Measurements from ENCODE around the gene ZDHHC17.

The ZDHHC17 gene

DNA sequence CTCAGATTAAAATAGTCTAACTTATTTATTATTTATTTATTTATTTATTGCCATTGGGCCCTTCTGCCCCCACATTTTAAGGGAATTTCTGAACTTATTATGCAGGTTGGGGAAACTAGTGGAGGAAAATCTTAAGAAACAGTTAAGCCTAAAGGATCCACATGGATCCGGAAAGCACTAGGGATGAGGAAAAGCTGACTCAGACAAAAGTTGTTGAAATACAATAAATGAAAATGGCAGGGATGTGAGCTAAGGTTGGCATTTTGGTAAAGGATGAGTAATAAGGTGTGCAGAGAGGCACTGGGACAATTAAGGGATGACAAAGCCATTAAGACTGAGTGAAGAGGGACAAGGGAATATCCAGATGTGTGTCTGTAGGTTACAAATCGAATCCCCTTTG is 135.6 kb downstream of the ZDHHC17 start:
- peaks cover 22% of the 10 kb centered on the region for H3K4me1 Mint-ChIP-seq
- H3K4me3 Mint-ChIP-seq: no peak overlapping the region
- H3K27me3 Mint-ChIP-seq (ENCODE audit: low read depth): no peaks in the 10 kb centered on the region
- peaks cover 4% of the 10 kb centered on the region for H3K36me3 Mint-ChIP-seq (ENCODE audit: low read depth)
- H3K27ac Mint-ChIP-seq: peak overlapping the region in 2 of 3 experiments; percentile 16 to 51
- H3K9me3 Mint-ChIP-seq: peaks cover 15% of the 10 kb centered on the region
- TF ChIP-seq, protein P1, sequence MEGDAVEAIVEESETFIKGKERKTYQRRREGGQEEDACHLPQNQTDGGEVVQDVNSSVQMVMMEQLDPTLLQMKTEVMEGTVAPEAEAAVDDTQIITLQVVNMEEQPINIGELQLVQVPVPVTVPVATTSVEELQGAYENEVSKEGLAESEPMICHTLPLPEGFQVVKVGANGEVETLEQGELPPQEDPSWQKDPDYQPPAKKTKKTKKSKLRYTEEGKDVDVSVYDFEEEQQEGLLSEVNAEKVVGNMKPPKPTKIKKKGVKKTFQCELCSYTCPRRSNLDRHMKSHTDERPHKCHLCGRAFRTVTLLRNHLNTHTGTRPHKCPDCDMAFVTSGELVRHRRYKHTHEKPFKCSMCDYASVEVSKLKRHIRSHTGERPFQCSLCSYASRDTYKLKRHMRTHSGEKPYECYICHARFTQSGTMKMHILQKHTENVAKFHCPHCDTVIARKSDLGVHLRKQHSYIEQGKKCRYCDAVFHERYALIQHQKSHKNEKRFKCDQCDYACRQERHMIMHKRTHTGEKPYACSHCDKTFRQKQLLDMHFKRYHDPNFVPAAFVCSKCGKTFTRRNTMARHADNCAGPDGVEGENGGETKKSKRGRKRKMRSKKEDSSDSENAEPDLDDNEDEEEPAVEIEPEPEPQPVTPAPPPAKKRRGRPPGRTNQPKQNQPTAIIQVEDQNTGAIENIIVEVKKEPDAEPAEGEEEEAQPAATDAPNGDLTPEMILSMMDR (IDR thresholded peaks at IDR 0.05; ENCODE audit: unreplicated experiment in 3 of 3): no peak

DNA sequence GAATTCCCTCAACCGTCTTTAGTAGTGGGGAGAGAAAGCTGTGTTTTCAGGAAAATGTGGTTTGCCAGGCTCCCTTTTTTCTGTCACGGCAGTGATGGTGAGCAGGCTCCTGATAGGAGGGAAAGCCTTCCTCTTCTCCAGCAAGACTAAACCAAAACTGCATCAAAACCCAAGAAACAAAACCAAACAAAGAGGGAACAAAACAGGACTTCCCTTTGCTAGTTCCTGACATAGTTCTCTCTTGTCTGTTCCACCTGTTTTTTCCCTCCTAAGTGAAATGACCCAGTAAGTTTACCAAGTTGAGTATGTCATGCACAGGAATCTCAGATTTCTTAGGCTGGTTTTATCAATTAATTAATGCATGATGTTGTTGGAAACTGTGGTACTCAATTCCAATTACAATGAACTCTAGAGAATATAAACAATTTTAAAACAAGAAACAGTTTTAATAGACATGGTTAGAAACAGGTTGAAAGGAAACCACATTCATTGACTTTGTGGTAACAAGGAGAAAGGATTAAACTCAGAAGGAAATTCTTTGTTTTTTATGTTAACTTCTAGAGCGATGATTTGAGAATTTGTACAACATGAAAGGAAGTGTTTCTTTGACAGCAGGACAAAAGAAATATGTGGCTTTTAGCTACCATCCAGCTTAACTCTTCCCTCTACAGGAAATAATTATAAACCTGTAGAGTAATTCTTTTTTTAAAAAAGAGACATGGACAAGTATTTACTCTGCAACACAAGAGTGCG is 137.9 kb downstream of the ZDHHC17 start:
- TF ChIP-seq, protein P1 (IDR thresholded peaks at IDR 0.05; ENCODE audit: unreplicated experiment in 3 of 3): no peak
- H3K27ac Mint-ChIP-seq: peak overlapping the region; percentile 0 to 62 (median 28)

More for the DNA sequence above, 137.9 kb downstream of the ZDHHC17 start:
- Mint-ChIP-seq H3K36me3 (ENCODE audit: low read depth) (no peaks in the 10 kb centered on the region), H3K4me3 (no peak overlapping the region), H3K4me1 (peaks cover 31% of the 10 kb centered on the region), H3K9me3 (peaks cover 5% of the 10 kb centered on the region), H3K27me3 (ENCODE audit: low read depth) (no peaks in the 10 kb centered on the region)
